ENCODE measurements around the gene ARPC5L. TPM values are rescaled to one million over a fixed set of nuclear protein-coding genes. Genes with fewer than 3 reads are reported as not detected.

Gene ARPC5L
- total RNA-seq, 1 experiment from 2014 or later, result 56.8 TPM

Small RNA genes lying within 50 kb of the gene (small RNA-seq; reads per million reads assigned to genes)
- not detected for gene RNU4-82P

Other genes with a start within 250 kb of the ARPC5L start
- 3.1 and 3.2 TPM in 2 replicates for gene NR6A1, start 90.8 kb upstream of the ARPC5L start, total RNA-seq (2014; rRNA removed; shearing (Covaris generic); ENCODE audit: low replicate concordance)
- gene OLFML2A, start 85.0 kb upstream of the ARPC5L start, total RNA-seq (2014; rRNA removed; shearing (Covaris generic); ENCODE audit: low replicate concordance), result not detected in 2 replicates
- gene WDR38, start 8.7 kb upstream of the ARPC5L start, total RNA-seq (2014; rRNA removed; shearing (Covaris generic); ENCODE audit: low replicate concordance), result not detected in 2 replicates
- gene RPL35, start 173 bp upstream of the ARPC5L start, total RNA-seq (2014; rRNA removed; shearing (Covaris generic); ENCODE audit: low replicate concordance), result 3,451 and 4,363 TPM in 2 replicates
- gene GOLGA1, start 79.0 kb downstream of the ARPC5L start, total RNA-seq (2014; rRNA removed; shearing (Covaris generic); ENCODE audit: low replicate concordance), result 14.2 and 23.3 TPM in 2 replicates